GM12801 (cell line): ENCODE measurements around the gene CPS1.

ENCODE experiments used
- TF ChIP-seq, protein P1 (sequence below): IDR thresholded peaks from one replicate; pipeline ENCODE4 v1.5.1; 2011; ENCODE audit warnings: control low read depth; ENCODE audit not compliant: insufficient read length; ENCODE audit errors: extremely low read depth

CPS1 gene

GRCh38 chr2:210727549-210727948 is 171.2 kb downstream of the CPS1 start:
- TF ChIP-seq, protein P1, sequence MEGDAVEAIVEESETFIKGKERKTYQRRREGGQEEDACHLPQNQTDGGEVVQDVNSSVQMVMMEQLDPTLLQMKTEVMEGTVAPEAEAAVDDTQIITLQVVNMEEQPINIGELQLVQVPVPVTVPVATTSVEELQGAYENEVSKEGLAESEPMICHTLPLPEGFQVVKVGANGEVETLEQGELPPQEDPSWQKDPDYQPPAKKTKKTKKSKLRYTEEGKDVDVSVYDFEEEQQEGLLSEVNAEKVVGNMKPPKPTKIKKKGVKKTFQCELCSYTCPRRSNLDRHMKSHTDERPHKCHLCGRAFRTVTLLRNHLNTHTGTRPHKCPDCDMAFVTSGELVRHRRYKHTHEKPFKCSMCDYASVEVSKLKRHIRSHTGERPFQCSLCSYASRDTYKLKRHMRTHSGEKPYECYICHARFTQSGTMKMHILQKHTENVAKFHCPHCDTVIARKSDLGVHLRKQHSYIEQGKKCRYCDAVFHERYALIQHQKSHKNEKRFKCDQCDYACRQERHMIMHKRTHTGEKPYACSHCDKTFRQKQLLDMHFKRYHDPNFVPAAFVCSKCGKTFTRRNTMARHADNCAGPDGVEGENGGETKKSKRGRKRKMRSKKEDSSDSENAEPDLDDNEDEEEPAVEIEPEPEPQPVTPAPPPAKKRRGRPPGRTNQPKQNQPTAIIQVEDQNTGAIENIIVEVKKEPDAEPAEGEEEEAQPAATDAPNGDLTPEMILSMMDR = no peak
